ENCODE data around the gene KRT2. TPM values are rescaled to one million over a fixed set of nuclear protein-coding genes. Genes with fewer than 3 reads are reported as not detected.
"Not testable (repeated sequence)": the region's sequence is repeated elsewhere in the genome, so short reads cannot be mapped to it uniquely, and the experiment has no call there.

KRT2 gene
- total and polyA plus RNA-seq, 7 donors = not detected

DNA sequence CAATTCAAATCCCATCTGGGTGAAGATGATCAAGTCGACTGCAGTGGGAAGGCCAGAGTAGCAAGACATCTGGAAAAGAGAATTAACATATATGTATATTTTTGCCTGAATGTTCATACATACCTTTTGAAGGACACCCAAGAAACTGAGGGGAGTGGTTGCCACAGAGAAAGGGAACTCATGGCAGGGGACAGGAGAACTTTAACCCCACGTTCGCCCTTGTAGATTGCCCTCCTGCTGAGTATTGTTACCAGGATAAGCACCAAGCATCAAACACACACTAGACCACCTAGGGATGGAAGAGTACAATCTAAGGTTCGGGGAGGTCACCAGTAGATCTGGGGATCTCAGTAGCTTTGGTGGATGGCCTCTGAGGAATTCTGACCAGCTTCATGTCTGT is 18.5 kb upstream of the KRT2 start:
- Histone ChIP-seq H3K4me1 (no peaks in the 10 kb centered on the region), H3K9me3 (no peaks in the 10 kb centered on the region), H3K27ac (no peak overlapping the region), H3K27me3 (ENCODE audit: insufficient read depth in 3 of 3, low read length in 2 of 3) (peaks cover 0 to 9% (median 3%) of the 10 kb centered on the region in 3 donors), H3K36me3 (ENCODE audit: insufficient read depth in 1 of 2, low read depth in 1 of 2) (no peaks in the 10 kb centered on the region), H3K4me3 (no peak overlapping the region)
- TF ChIP-seq CTCF (IDR thresholded peaks at IDR 0.05) = no peak
- no peak for DNase-seq
- ATAC-seq = no peak
- 71 to 83% (median 79%) methylated on average over 4 of the region's 4 CpGs for WGBS, 3 donors
- intact Hi-C loops (cut with DNase I) = no loop called here

- 83 to 87% (median 86%) methylated on average over 3 of the region's 3 CpGs for WGBS, 3 donors
Measured at GRCh38 chr12:52669941-52670340, 17.9 kb upstream of the KRT2 start.

DNA sequence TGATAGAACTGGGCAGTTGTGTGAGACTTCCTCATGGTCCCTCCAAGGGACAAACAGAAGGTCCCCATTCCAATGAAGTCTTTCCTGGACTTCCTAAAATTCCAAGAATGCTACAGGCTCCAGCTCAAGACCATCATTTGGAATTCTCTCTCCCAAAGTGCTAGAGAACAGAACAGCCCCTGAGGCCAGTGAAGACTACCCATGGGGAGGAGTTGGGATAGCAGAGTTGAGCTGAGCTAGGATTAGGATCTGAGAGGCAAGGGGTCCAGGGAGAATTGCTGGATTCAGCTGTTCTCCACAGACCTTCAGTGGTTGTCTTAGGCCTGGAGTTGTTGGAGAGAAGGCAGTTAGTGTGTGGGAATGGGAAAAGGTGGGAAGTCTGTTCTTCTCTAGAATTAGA is 17.4 kb upstream of the KRT2 start:
- Histone ChIP-seq H3K36me3 (ENCODE audit: insufficient read depth in 1 of 2, low read depth in 1 of 2) (no peaks in the 10 kb centered on the region), H3K9me3 (no peaks in the 10 kb centered on the region), H3K4me3 (no peak overlapping the region), H3K27ac (no peak overlapping the region), H3K4me1 (no peaks in the 10 kb centered on the region), H3K27me3 (ENCODE audit: insufficient read depth in 3 of 3, low read length in 2 of 3) (peaks cover 0 to 17% (median 0%) of the 10 kb centered on the region in 3 donors)
- DNase-seq (no peak), ATAC-seq (no peak)
- intact Hi-C loops (cut with DNase I) = no loop called here
- TF ChIP-seq CTCF (IDR thresholded peaks at IDR 0.05) = no peak

More at GRCh38 chr12:52669941-52670340, 17.9 kb upstream of the KRT2 start:
- ATAC-seq; H3K36me3 ChIP-seq (ENCODE audit: insufficient read depth in 1 of 2, low read depth in 1 of 2); intact Hi-C loops (cut with DNase I); H3K27ac ChIP-seq; H3K4me3 ChIP-seq; H3K4me1 ChIP-seq; DNase-seq; H3K9me3 ChIP-seq: not testable (repeated sequence)
- peaks cover 0 to 15% (median 0%) of the 10 kb centered on the region in 3 donors for H3K27me3 ChIP-seq (ENCODE audit: insufficient read depth in 3 of 3, low read length in 2 of 3)

DNA sequence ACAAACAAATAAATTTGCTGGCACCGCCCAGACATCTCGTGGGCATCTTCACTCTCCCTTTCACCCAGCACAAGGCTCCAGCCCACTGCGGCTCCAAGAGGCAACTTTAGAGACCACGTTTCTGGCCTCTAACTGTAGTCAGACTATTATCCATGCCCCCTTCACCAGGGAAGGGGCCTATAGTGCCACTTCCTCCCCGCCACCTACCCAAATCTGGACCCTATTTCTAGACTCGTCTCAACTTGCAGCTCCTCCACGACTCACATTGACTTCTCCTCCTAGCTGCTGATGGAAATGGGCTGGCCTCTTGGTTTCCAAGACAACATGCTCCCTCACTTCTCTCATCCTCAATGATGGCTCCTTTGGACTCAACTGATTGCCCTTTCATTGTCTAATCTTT is 15.9 kb upstream of the KRT2 start:
- ATAC-seq = no peak
- DNase-seq = no peak
- H3K4me3 ChIP-seq = no peak overlapping the region
- peaks cover 0 to 23% (median 0%) of the 10 kb centered on the region in 3 donors for H3K27me3 ChIP-seq (ENCODE audit: insufficient read depth in 3 of 3, low read length in 2 of 3)
- H3K9me3 ChIP-seq = no peaks in the 10 kb centered on the region
- WGBS, 3 donors = 72 to 78% (median 73%) methylated on average over 7 of the region's 7 CpGs
- no peak overlapping the region for H3K27ac ChIP-seq
- H3K4me1 ChIP-seq = no peaks in the 10 kb centered on the region
- intact Hi-C loops (cut with DNase I) = no loop called here
- H3K36me3 ChIP-seq (ENCODE audit: insufficient read depth in 1 of 2, low read depth in 1 of 2) = no peaks in the 10 kb centered on the region
- no peak for TF ChIP-seq CTCF (IDR thresholded peaks at IDR 0.05)

DNA sequence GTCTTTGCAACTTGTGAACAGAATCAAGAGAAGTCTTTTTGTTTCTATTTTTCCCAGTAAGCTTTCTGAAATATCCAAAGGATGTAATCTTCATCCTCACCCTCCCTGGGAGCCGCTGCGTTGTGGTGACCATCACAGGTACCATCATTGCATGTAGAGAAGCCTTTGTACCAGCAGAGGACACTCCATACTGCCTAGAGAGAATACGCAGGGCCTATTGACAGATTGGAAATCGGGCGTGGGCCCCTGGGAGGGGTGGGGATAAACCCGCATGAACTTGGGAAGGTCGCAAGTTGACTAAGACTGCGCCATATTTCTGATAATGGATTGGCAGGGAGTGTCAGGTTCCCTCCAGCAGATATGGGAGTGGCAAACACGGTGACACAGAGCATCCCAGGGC is 15.5 kb upstream of the KRT2 start:
- TF ChIP-seq CTCF (IDR thresholded peaks at IDR 0.05) = no peak
- intact Hi-C loops (cut with DNase I) = no loop called here

More for the DNA sequence above, 15.5 kb upstream of the KRT2 start:
- no peak overlapping the region for H3K4me3 ChIP-seq
- 66 to 70% (median 69%) methylated on average over 9 of the region's 9 CpGs for WGBS, 3 donors
- H3K27me3 ChIP-seq (ENCODE audit: insufficient read depth in 3 of 3, low read length in 2 of 3) = peaks cover 0 to 23% (median 0%) of the 10 kb centered on the region in 3 donors
- H3K4me1 ChIP-seq = no peaks in the 10 kb centered on the region
- H3K9me3 ChIP-seq = no peaks in the 10 kb centered on the region
- H3K27ac ChIP-seq = no peak overlapping the region
- no peaks in the 10 kb centered on the region for H3K36me3 ChIP-seq (ENCODE audit: insufficient read depth in 1 of 2, low read depth in 1 of 2)
- no peak for DNase-seq
- ATAC-seq = no peak
